ENCODE data around the gene SMIM35.

The SMIM35 gene

DNA sequence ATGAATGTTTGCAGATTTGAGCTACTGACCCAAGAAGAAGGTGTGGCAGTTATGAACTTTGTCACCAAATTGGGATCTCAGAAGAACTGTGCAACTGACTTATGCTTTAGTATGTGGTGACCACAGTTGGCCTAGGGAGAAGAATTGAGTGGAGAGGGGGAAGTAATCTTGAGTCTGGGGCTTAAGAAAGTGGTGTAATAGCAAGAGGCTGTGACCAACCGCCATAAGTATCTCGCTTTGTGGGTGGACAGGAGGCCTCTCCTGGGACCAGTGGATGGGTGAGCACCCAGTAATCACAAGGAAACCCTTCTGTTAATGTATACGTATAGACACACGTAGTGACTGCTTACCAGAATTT is 113.3 kb downstream of the SMIM35 start:
- H3K4me3 ChIP-seq (ENCODE audit: low read depth, low read length) = no peak overlapping the region
- no peak for TF ChIP-seq CTCF (IDR thresholded peaks at IDR 0.05; ENCODE audit: low read depth, low read length)
- in situ Hi-C loops (cut with HindIII; ENCODE audit: low sequenced_read_pairs) = no loop called here
- DNase-seq (ENCODE audit: low read depth, low spot score) = no peak

GRCh38 chr11:117972629-117973502 is 113.9 kb downstream of the SMIM35 start:
- no peak for DNase-seq (ENCODE audit: low read depth, low spot score)
- no peak for TF ChIP-seq CTCF (IDR thresholded peaks at IDR 0.05; ENCODE audit: low read depth, low read length)
- in situ Hi-C loops (cut with HindIII; ENCODE audit: low sequenced_read_pairs) = no loop called here
- no peak overlapping the region for H3K4me3 ChIP-seq (ENCODE audit: low read depth, low read length)

DNA sequence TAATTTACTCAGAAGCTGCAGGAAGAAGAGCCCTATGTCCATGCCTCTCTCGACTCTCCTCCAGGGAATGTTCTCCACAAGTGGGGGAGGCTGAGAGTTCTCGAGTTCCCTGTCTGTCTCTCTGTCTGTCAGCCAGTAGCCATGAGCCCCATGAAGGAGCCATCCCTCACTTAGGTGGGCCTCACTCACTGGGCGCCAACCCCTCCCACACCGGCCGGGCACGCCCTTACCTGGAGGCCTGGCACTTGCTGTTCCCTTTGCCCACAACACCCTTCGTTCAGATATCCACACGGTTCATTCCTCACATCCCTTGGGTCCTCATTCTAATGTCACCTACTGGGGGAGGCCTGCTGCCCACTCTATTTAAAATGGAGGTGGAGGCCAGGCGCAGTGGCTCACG is 114.7 kb downstream of the SMIM35 start:
- in situ Hi-C loops (cut with HindIII; ENCODE audit: low sequenced_read_pairs) = no loop called here
- no peak for TF ChIP-seq CTCF (IDR thresholded peaks at IDR 0.05; ENCODE audit: low read depth, low read length)
- no peak overlapping the region for H3K4me3 ChIP-seq (ENCODE audit: low read depth, low read length)
- DNase-seq (ENCODE audit: low read depth, low spot score) = no peak

DNA sequence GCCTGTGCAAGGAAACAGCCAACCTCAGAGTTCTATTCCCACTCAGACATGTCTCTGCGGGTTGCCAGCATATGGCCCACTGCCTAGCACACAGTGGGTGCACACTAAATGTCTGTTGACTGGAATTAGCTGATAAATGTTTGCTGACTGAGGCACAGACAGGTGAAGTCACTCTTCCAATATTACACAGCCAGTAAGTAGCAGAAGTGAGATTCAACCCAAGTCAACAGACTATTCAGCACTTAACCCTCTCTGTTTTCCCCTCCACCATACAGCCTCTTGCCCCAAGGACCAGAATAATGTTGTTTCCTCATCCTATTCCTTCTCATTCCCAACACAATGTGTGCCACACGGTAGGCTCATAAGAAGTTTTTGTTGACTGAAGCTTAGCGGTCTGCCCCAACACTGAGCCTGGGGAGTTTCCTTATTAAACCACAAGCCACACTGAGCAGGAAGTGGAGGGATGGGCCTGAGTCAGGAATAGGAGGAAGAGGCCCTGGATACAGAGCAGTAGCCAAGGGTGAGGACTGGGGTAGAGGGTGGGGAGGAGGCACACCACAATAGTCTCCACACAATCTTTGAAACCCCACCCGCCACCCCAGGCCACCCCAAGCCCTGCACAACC is 116.3 kb downstream of the SMIM35 start:
- in situ Hi-C loops (cut with HindIII; ENCODE audit: low sequenced_read_pairs) = no loop called here
- TF ChIP-seq CTCF (IDR thresholded peaks at IDR 0.05; ENCODE audit: low read depth, low read length) = no peak
- no peak overlapping the region for H3K4me3 ChIP-seq (ENCODE audit: low read depth, low read length)
- DNase-seq (ENCODE audit: low read depth, low spot score) = no peak

DNA sequence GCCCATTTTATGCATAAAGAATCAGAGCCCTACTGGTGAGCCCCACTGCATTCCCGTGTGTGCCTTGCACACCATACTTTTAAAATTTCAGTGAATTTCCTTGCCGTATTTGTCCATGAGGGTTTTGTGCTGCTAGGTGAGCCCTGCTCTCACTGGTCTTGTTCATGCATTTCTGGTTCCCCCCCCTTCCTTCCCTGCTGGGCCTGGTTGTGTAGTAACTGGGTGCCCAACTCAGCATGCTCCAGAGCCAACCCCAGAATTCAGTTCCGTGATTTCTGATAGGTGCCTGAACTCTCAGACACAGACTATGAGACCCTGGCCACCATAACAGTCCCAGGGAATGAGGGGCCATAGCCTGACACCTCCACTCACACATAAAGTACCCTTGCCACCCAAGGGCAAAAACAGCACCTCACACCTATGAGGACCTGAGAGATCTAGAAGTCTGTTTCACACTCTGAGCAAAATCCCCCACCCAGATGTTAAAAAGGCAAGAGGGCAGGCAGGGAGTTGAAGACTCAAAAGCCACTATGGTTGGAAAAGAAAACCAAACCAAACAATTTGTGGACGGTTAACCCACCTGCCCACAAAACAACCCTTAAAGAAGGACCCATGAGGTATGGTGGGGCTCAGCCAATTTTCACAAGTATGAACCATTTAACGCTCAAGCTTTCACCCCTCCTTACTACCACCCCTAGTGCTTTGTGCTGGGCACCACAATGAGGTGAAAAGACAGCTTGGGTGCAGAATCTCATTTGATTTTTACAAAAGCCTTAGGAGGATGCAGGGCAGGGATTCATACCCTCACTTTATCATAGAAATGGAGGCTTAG is 117.4 kb downstream of the SMIM35 start:
- DNase-seq (ENCODE audit: low read depth, low spot score) = no peak
- no peak for TF ChIP-seq CTCF (IDR thresholded peaks at IDR 0.05; ENCODE audit: low read depth, low read length)
- in situ Hi-C loops (cut with HindIII; ENCODE audit: low sequenced_read_pairs) = no loop called here
- no peak overlapping the region for H3K4me3 ChIP-seq (ENCODE audit: low read depth, low read length)

GRCh38 chr11:117966908-117967307 is 119.9 kb downstream of the SMIM35 start:
- H3K4me3 ChIP-seq (ENCODE audit: low read depth, low read length) = no peak overlapping the region
- DNase-seq (ENCODE audit: low read depth, low spot score) = no peak
- in situ Hi-C loops (cut with HindIII; ENCODE audit: low sequenced_read_pairs) = no loop called here
- no peak for TF ChIP-seq CTCF (IDR thresholded peaks at IDR 0.05; ENCODE audit: low read depth, low read length)
